HG02571 (cell line): ENCODE measurements around the gene DNAH9.

Experiments used
- ATAC-seq: cut with Tn5 transposase; IDR thresholded peaks from one replicate; pipeline ENCODE4 v1.9.1; 2021; ENCODE audit warnings: mild to moderate bottlenecking, moderate library complexity; ENCODE audit not compliant: unreplicated experiment

DNAH9 gene

DNA sequence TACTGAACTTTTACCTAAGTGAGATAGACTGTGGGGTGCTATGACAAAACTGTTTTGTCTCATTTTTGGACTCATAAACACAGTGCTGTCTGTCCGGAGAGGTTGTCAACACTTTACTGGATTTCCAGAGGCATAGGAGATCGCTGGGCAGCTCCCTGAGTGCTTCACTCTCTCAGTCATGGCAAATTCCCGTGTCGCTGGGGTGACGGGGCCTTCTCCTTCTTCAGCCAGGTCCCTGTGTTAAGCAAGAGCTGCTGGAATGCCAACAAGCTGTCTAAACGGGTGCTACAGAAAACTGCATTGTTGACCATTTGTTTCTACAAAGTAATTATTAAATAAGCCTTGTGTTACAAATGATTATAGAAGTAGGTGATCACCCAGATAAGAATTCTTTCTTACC, 141.6 kb downstream of the DNAH9 start:
- ATAC-seq: no peak

DNA sequence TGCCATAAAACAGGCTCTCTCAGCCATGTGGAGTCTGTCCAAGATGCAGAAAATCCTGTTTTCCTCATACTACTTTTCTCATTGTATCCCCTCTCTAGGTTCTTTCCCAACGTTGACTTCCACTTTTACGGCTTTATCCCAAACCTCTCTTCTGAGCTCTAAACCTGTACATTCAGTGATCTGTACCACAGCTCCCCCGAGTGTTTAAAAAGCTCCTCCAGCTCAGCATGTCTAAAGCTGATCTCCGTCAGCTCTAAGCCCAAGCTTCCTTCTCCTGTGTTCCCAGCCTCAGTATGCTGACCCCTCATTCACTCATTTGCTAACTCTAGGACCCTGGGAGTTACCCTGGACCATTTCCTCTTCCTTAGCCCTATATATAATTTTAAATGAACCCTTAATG, 144.6 kb downstream of the DNAH9 start:
- ATAC-seq: no peak

DNA sequence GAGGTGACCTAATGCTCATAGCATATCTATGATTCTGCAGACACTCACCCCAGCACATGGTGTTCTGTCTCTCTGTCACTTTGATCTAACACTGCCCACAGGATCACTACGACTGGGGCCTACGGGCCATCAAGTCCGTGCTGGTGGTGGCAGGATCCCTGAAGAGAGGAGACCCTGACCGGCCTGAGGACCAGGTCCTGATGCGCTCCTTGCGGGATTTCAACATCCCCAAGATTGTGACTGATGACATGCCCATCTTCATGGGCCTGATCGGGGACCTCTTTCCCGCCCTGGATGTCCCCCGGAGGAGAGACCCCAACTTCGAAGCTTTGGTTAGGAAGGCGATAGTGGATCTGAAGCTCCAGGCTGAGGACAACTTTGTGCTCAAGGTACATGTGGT, 146.4 kb downstream of the DNAH9 start:
- ATAC-seq: no peak

DNA sequence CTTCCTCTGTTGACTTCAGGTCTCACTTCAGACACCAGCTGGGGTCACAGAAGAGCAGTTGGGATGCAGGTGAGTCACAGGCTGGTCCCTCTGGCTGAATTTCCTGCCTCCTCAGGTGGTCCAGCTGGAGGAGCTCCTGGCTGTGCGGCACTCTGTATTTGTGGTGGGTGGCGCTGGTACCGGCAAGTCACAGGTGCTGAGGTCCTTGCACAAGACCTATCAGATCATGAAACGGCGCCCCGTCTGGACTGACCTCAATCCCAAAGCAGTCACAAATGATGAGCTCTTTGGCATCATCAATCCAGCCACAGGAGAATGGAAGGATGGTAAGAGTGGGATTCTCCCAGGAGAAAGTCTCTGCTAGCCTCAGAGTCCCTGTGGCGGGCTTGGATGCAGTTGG, 149.2 kb downstream of the DNAH9 start:
- no peak for ATAC-seq

DNA sequence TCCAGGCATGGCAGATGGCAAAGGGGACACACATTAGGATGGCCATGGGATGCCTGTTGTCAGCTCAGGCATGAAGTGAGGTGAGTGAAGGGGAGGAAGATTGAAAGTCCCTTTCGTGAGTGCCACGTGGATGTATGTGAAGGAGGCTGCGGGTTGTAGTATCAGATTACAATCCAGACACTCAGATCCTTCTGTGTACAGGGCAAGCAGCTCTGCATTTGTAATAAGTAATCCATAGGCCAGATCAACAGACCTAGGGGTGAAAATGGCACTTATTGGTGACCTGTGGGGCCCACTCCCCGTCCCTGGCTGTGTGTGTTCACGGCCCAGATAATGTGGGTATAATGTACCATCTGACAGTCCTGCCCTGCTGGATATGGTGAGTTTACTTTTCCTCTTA, 159.5 kb downstream of the DNAH9 start:
- no peak for ATAC-seq

DNA sequence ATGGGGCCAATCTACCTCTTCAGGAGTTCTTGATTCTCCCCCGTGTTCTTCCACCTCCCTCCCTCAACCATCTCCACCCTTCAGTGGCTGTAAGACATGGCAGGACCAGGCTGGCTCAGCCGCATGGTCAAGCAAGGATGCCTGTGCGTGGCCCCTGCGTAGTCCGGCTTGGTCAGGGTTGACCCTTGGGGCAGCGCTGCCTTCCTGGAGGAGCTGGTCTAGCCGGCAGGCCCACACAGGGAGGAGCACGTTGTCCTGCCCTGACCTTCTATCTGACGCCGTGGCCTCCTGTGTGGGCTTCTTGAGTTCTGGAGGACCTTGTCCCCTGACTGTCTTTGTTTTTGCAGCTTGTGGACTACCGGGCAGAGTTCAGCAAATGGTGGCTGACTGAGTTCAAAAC, 169.8 kb downstream of the DNAH9 start:
- no peak for ATAC-seq

DNA sequence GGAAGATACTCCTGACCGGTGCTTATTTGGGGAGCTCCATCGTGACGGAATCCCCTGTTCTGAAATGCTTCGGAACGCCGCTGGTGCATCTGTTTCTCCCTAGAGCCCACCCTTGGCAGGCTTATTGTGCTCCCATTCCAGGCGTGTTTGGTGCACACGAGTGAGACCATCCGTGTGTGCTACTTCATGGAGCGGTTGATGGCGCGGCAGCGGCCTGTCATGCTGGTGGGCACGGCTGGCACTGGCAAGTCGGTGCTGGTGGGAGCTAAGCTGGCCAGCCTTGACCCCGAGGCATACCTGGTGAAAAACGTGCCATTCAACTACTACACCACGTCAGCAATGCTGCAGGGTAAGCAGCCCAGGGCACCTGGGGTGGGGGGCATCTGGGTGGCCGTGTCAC, 170.7 kb downstream of the DNAH9 start:
- ATAC-seq: no peak

DNA sequence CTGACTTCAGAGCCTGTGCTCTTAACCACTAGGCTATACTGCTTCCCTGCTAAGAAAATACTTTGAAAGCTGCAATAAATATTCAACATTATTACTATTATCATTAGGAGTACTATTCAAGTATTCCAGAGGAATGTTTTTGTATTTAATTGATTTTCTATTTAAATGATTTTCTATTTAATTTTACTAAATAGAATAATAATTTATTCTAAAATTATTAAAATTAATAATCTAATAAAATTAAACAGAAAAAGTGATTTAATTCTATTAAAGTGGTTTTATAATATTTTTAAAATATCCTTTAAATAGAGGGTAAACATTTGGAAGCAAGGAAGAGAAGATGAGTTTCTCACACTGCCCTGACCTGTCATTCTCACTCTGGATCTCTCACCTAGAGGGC, 173.8 kb downstream of the DNAH9 start:
- no peak for ATAC-seq

DNA sequence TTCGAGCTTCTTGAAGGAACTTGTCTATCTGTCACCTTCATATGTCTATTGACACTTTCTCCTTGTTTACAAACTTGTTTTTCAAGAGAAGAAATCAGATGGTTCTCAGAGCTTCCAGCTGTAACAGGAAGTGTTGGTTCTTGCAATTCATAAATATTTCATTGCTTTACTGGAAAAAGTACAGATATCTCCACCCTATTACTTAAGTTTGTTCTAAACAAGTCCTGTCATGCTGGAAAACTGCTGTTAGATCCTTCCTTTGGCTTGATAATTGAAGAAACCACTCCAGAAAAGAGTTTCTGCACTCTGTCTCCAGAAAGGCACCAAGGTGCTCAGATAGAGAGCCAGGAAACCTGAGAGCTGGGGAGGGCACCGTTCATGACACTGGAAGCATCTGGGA, 181.6 kb downstream of the DNAH9 start:
- no peak for ATAC-seq

DNA sequence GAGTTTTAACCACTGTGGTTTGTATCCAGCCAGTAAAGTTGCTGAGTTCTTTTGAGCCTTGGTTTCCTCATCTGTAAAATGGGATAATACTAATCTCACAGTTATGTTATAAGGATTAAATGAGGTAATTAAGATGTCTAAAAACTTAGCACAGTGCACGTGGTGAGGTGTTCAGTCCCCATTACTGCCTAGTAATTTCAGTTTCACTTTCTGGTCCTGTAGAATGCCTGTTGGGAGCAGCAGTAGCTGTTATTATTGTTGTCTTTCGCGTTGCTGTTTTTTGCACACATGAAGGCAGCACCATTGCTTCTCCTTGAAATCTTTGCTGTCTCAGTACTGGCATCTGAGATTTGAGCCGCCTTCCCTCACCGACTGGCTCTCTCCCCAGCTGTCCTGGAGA, 182.4 kb downstream of the DNAH9 start:
- ATAC-seq: no peak

DNA sequence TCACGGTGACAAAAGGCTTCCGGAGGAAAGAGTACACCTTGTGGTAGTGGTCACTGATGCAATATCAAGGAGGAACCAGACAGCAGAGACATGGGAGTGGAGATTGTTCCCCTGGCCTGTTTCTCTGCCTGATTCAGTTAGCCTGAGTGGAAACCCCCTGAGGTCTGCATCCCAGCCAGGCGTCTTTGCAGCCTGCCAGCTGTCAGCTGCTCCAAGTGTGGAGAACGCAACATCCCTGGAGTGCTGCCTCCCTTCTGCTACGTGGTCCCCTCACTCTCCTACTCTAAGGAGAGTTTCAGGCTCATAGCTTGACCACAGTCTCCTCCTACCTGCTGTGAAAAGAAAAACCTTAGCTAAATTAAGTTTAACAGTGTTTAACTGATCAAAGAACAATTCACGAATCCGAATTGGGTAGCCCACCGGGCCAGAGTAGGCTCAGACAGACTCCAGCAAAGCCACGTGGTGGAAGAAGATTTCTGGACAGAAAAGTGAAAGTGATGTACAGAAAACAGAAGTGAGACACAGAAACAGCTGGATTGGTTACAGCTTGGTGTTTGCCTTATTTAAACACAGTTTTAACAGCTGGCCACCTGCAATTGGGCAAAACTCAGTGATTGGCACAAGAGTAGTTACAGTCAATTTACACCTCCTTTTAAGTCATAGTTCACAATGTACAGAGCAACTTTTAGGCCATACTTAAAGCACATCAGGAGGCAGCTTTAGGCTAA, 188.6 kb downstream of the DNAH9 start:
- ATAC-seq: no peak

DNA sequence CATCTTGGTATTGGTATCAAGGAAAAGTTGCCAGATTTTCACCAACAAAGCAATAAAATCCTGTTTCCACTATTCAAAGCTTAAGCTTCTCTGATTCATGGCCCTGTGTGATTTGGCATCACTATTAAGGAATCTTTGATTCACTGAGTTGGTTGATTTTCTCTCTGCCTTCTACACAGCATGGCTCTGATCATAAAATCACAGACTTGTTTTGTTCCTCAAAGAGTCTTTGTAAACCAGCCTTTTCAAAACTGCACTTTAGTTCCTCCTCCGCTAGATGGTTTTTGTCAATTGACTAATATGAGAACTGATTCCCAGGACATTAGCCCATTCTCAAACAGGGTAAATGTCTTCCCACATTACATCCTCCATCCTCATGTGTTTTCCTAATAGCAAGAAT, 197.6 kb downstream of the DNAH9 start:
- ATAC-seq: no peak

DNA sequence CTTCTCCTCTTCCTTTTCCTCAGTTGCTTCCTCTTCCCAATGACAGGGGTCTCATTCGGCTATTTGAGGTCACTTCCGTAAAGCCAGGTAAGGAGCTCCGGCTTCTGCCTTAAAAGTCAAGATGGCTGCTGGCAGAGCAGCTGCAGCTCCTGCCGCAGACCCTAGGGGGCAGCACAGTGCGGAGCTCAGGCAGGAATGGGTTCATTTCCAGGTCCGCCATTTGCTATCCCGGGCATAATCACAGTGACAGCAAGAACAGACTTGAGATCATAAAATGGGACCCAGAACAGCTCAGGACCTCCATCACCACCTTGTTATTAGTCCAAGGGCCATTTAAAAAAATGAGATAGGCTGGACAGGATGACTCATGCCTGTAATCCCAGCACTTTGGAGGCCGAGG, 199.5 kb downstream of the DNAH9 start:
- ATAC-seq: no peak

DNA sequence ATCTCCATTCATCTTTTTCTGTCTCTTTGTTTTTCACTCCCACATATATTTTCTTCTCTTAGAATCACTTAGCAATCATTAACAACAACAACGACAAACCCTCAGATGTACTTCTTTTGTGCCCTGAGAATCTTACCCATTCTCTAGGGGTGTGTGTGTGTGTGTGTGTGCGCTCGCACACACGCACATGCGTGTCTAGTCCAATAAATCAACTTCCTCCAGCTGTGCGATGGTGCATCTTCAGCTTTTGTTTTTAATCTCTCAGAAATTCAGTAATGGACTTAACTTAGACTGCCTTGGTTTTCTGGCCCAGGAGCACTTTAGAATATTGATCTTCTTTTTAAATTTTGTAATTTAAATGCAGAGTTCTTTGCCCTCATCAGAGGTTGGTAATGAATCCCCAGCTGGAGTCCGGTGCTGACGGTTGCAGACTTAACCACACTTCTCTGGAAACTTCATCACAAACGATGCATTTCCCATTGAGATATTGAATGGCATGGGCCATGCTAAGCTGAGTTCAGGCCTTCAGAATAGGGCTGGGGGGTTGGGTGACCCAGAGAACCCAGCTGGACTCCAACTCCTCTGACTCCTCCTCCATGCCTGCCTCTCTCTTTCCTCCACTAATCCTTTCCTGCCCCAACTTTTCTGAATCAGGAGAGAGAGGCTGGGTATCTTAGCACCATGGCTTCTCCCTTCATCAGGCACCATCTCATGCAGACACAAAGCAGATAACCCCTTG, 205.1 kb downstream of the DNAH9 start:
- ATAC-seq: no peak

DNA sequence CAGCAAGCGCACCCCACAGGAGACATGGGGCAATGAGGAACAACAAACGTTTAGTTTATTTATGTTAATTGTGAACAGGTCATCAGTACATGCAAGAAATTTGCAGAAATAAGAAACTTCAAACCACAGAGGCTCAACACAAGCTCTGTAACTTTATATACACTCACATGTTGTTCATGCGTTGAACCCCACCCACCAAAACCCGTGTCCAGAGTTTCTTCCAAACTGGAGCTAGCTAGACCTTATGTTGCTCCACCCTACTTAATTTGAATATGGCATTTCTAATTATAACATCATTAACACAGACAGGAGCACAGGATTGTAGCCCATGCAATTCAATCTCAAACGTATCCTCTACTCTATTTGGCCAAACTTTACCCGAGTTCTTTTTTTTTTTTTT, 206.9 kb downstream of the DNAH9 start:
- ATAC-seq: no peak

DNA sequence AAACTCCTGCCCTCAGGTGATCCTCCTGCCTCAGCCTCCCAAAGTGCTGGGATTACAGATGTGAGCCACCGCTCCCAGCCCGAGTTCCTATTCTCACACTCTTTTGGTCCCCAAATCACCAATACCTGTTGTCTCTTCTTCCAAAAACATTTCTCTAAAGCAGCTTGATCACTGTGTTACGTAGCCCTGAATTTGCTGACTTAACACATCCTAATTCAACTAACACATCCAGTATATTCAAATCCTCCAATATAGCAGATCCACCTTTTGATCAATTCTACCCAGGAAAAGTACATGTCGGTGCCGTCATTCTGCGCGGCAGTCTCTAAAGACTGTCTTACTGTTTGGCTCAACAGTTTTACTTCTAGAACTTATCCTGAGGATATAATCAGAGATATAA, 207.7 kb downstream of the DNAH9 start:
- no peak for ATAC-seq

DNA sequence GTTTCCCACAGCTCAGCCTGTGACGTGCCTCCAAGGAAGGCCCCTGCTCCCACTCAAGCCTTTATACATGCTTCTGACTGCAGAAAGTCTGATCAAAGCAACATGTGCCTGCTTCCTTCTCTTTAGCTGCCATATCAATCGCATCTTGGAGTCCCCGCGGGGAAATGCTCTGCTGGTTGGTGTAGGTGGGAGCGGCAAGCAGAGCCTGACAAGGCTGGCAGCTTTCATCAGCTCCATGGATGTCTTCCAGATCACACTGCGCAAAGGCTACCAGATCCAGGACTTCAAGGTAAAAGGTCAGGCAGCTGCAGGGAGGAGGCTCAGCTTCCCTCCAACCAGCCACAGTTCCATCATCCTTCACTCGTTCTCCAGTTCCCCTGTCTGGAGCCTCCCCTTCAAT, 209.3 kb downstream of the DNAH9 start:
- ATAC-seq: no peak

DNA sequence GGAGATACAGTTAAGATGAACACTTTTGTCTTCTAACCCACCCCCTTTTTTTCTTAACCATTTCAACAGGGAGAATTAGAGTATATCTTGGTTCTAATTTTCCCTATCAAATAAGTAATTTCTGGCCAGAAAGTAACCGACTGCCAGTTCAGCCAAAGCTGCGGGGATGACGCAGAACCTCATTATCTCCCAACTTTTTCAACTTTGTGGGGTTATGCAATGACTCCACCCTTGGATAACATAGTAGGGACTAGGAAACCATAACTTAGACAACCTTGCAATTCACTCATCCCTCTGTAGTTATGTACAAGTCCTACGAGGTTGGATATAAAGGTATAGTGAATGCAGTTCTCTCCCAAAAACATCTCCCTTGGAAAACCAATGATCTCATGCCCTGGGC, 215.0 kb downstream of the DNAH9 start:
- ATAC-seq: no peak

DNA sequence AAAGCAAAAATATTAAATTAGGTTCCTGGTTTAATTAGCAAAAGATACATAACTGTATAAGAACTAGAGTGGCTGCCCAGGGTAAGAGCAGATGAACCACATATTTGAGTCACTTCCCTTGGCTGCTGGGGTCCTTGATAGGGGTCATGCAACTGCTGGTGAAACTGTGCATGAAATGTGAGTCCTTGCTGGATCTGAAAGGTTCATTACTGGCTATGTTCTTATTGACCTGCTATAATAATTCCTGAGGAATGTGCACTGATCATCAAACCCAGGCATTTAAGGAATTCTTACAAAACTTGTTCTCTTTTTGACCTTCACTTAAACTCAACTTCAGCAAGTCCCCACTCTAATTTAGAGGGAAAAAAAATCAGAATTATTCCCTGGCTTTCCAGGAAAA, 215.6 kb downstream of the DNAH9 start:
- ATAC-seq: no peak

DNA sequence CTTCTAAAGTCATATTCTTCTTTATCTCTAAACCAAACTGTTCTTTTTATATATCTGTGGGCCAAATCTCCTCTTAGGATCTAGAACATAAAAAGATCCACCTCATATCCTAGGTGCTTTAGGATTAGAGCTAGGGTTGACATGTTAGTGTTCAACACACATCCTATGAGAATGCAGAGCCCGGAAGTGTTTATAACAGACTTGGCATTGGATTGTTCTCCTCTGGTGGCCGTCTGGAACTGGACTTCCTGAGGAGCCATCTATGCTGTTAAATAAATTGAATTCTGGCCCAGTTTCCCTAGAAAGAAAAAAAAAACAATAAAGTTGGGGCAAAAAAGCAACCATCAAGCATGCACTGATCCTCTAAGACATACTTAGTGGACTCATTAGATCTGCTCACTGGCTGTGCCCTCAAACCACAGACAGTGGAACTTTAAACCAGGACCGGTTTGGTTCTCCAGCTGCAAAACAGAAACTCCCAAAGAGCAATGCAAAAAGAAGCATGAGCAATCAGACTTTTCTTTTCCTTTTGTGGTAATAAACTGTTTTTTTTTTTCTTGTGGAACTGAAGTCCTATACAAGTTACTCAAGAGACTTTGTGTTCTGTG, 216.5 kb downstream of the DNAH9 start:
- no peak for ATAC-seq

DNA sequence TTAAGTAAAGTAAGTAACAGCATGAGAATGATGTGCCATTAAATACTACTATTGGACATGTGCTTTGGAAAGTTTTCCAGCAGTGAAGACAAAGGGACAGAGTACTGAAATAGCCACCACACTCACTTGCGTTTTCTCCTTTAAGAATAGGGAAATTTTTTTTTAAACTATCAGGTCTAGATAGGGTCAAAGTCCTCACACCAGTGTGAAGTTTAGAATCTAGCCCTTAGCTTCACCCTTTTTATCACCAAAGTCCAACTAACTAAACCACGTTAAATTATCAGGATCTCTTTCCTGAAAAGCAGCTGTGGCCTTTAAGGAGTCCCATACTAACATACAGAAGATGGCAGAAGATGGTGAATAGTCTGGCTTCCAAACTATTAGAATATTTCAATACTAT, 218.1 kb downstream of the DNAH9 start:
- ATAC-seq: no peak

DNA sequence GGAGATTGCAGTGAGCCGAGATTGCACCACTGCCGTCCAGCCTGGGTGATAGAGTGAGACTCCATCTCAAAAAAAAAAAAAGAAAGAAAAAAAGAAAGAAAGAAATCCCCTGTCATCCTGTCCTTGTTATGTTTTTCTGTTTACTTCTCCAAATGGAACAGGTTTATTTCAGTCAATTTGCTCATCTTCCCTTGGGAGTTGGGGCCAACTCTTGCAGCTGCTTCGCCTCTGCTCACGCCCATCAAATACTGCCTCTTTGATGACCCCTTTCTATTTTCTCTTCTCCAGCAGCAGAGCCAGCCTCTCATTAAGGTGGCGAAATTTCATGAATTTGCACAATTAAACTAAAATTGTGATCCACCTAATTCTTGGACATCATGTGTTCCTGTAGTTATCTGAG, 225.6 kb downstream of the DNAH9 start:
- no peak for ATAC-seq
